GM19372 (cell line): ENCODE data around the gene MYO5A.
"Not testable (repeated sequence)": the region's sequence is repeated elsewhere in the genome, so short reads cannot be mapped to it uniquely, and the experiment has no call there.

Experiments used
- ATAC-seq: cut with Tn5 transposase; IDR thresholded peaks from one replicate; pipeline ENCODE4 v1.9.1; 2021; ENCODE audit warnings: mild to moderate bottlenecking, low read depth, moderate library complexity; ENCODE audit not compliant: unreplicated experiment

MYO5A gene

GRCh38 chr15:52509500-52510245 lies 19.0 kb downstream of the MYO5A start:
- no peak for ATAC-seq

GRCh38 chr15:52506549-52506948 lies 22.1 kb downstream of the MYO5A start:
- no peak for ATAC-seq

GRCh38 chr15:52505151-52505550 lies 23.5 kb downstream of the MYO5A start:
- no peak for ATAC-seq

GRCh38 chr15:52503788-52504496 lies 24.7 kb downstream of the MYO5A start:
- peak; percentile 76 for ATAC-seq

- ATAC-seq, result no peak
Measured at GRCh38 chr15:52502608-52503007, 26.1 kb downstream of the MYO5A start.

GRCh38 chr15:52499506-52499905 lies 29.2 kb downstream of the MYO5A start:
- no peak for ATAC-seq

- no peak for ATAC-seq
Measured at GRCh38 chr15:52498706-52499105, 30.0 kb downstream of the MYO5A start.

- ATAC-seq, result no peak
Measured at GRCh38 chr15:52496776-52497470, 31.8 kb downstream of the MYO5A start.

GRCh38 chr15:52496175-52496574 lies 32.5 kb downstream of the MYO5A start:
- no peak for ATAC-seq

- no peak for ATAC-seq
Measured at GRCh38 chr15:52495125-52495524, 33.6 kb downstream of the MYO5A start.

GRCh38 chr15:52493968-52494367 lies 34.7 kb downstream of the MYO5A start:
- no peak for ATAC-seq

GRCh38 chr15:52492132-52492531 lies 36.5 kb downstream of the MYO5A start:
- no peak for ATAC-seq

GRCh38 chr15:52491472-52491871 lies 37.2 kb downstream of the MYO5A start:
- ATAC-seq, result no peak

GRCh38 chr15:52489430-52489829 lies 39.2 kb downstream of the MYO5A start:
- ATAC-seq, result not testable (repeated sequence)

- no peak for ATAC-seq
Measured at GRCh38 chr15:52488830-52489229, 39.9 kb downstream of the MYO5A start.

- no peak for ATAC-seq
Measured at GRCh38 chr15:52486003-52486996, 42.4 kb downstream of the MYO5A start.

GRCh38 chr15:52485290-52485689 lies 43.4 kb downstream of the MYO5A start:
- ATAC-seq, result no peak

- no peak for ATAC-seq
Measured at GRCh38 chr15:52483707-52484106, 45.0 kb downstream of the MYO5A start.

- ATAC-seq, result peak; percentile 98
Measured at GRCh38 chr15:52481915-52482314, 46.8 kb downstream of the MYO5A start.

- ATAC-seq, result no peak
Measured at GRCh38 chr15:52480990-52481389, 47.7 kb downstream of the MYO5A start.
